Neuronal stem cell (in vitro differentiated cells): ENCODE measurements around the gene HOXA2.

Source experiments
- DNase-seq: peaks from one replicate; pipeline ENCODE4 v3.0.0-alpha.2; 2013; ENCODE audit warnings: low spot score
- H2AFZ ChIP-seq: one replicate; pipeline ENCODE4 v1.6.1; 2013; ENCODE audit warnings: mild to moderate bottlenecking, low read length, inconsistent platforms
- H2AK5ac ChIP-seq: 2 replicates; pipeline ENCODE4 v1.6.1; 2013; ENCODE audit warnings: low read depth, mild to moderate bottlenecking, inconsistent platforms, low read length, moderate library complexity, mixed read lengths
- H2BK120ac ChIP-seq: 2 replicates; pipeline ENCODE4 v1.6.1; 2013; ENCODE audit warnings: low read depth, mild to moderate bottlenecking, inconsistent platforms, low read length, moderate library complexity, mixed read lengths
- H2BK12ac ChIP-seq: one replicate; pipeline ENCODE4 v1.6.1; 2013; ENCODE audit warnings: low read length, inconsistent platforms
- H2BK15ac ChIP-seq: 2 replicates; pipeline ENCODE4 v1.6.1; 2013; ENCODE audit warnings: mild to moderate bottlenecking, low read length, inconsistent platforms, mixed read lengths
- H2BK5ac ChIP-seq: one replicate; pipeline ENCODE4 v1.6.1; 2013; ENCODE audit warnings: inconsistent platforms, mild to moderate bottlenecking, low read length, moderate library complexity
- H3K14ac ChIP-seq: one replicate; pipeline ENCODE4 v1.6.1; 2013; ENCODE audit warnings: low read length, inconsistent platforms
- H3K18ac ChIP-seq: 2 replicates; pipeline ENCODE4 v1.6.1; 2013; ENCODE audit warnings: low read length, inconsistent platforms
- H3K23ac ChIP-seq: 2 replicates; pipeline ENCODE4 v1.6.1; 2013; ENCODE audit warnings: low read depth, mild to moderate bottlenecking, mixed read lengths, low read length, inconsistent platforms; ENCODE audit not compliant: poor library complexity
- H3K27ac ChIP-seq: replicated peaks from 3 replicates; pipeline ENCODE4 v1.5.1; 2013; ENCODE audit warnings: low read length, inconsistent platforms
- H3K27me3 ChIP-seq, 3 experiments: 2 replicates each; pipeline ENCODE4 v1.6.1; 2013; ENCODE audit warnings: low read length in 3 of 3, mild to moderate bottlenecking in 2 of 3, inconsistent platforms in 1 of 3, low read depth in 1 of 3, mixed read lengths in 1 of 3, moderate library complexity in 1 of 3; ENCODE audit not compliant: control insufficient read depth in 3 of 3, insufficient read depth in 3 of 3
- H3K36me3 ChIP-seq, 2 donors: replicated peaks in 1 of 2; 2 replicates each; pipeline ENCODE4 v1.6.1; 2013; ENCODE audit warnings: low read length in 2 of 2; ENCODE audit not compliant: control insufficient read depth in 2 of 2, insufficient read depth in 2 of 2
- H3K4ac ChIP-seq: 2 replicates; pipeline ENCODE4 v1.6.1; 2013; ENCODE audit warnings: inconsistent platforms, mild to moderate bottlenecking, low read length, moderate library complexity
- H3K4me1 ChIP-seq, 2 donors: 1 replicate in 1 of 2; 2 replicates in 1 of 2; pipeline ENCODE4 v1.6.1; 2013; ENCODE audit warnings: low read length in 2 of 2, low read depth in 1 of 2; ENCODE audit not compliant: control insufficient read depth in 2 of 2, insufficient read depth in 1 of 2
- H3K4me2 ChIP-seq: one replicate; pipeline ENCODE4 v1.6.1; 2013; ENCODE audit warnings: mild to moderate bottlenecking, low read length, inconsistent platforms; ENCODE audit not compliant: insufficient read depth, poor library complexity, severe bottlenecking
- H3K4me3 ChIP-seq, 2 donors: 2 replicates each; pipeline ENCODE4 v1.5.1; 2013; ENCODE audit warnings: low read length in 2 of 2, mild to moderate bottlenecking in 2 of 2, inconsistent platforms in 1 of 2, moderate library complexity in 1 of 2
- H3K79me1 ChIP-seq: one replicate; pipeline ENCODE4 v1.6.1; 2013; ENCODE audit warnings: low read depth, mild to moderate bottlenecking, inconsistent platforms, low read length, moderate library complexity
- H3K9ac ChIP-seq: one replicate; pipeline ENCODE4 v1.6.1; 2013; ENCODE audit warnings: mild to moderate bottlenecking, low read depth, low read length, inconsistent platforms; ENCODE audit not compliant: poor library complexity
- H3K9me3 ChIP-seq, 2 donors: replicated peaks in 1 of 2; 2 replicates each; pipeline versions ENCODE3 to v1.6.1; 2013; ENCODE audit warnings: low read length in 2 of 2, mild to moderate bottlenecking in 2 of 2, inconsistent platforms in 1 of 2, low read depth in 1 of 2, mixed read lengths in 1 of 2, moderate library complexity in 1 of 2; ENCODE audit not compliant: control insufficient read depth in 2 of 2, insufficient read depth in 1 of 2
- H4K8ac ChIP-seq: one replicate; pipeline ENCODE4 v1.6.1; 2013; ENCODE audit warnings: low read depth, mild to moderate bottlenecking, inconsistent platforms, low read length, moderate library complexity
- H4K91ac ChIP-seq: one replicate; pipeline ENCODE4 v1.6.1; 2013; ENCODE audit warnings: low read length, low read depth, mild to moderate bottlenecking, inconsistent platforms; ENCODE audit not compliant: poor library complexity
- WGBS, 2 donors: extraction: QIAGEN DNeasy Blood & Tissue Kit; methylation state at CpG; one replicate each; pipeline ENCODE4 v1.1.7; 2013; ENCODE audit warnings: missing lambda C conversion rate in 2 of 2, mixed read lengths in 1 of 2; ENCODE audit not compliant: insufficient read length in 2 of 2, insufficient replicate concordance in 1 of 2; ENCODE audit errors: extremely low coverage in 2 of 2; 5-methylcytosine and 5-hydroxymethylcytosine counted together

The HOXA2 gene

DNA sequence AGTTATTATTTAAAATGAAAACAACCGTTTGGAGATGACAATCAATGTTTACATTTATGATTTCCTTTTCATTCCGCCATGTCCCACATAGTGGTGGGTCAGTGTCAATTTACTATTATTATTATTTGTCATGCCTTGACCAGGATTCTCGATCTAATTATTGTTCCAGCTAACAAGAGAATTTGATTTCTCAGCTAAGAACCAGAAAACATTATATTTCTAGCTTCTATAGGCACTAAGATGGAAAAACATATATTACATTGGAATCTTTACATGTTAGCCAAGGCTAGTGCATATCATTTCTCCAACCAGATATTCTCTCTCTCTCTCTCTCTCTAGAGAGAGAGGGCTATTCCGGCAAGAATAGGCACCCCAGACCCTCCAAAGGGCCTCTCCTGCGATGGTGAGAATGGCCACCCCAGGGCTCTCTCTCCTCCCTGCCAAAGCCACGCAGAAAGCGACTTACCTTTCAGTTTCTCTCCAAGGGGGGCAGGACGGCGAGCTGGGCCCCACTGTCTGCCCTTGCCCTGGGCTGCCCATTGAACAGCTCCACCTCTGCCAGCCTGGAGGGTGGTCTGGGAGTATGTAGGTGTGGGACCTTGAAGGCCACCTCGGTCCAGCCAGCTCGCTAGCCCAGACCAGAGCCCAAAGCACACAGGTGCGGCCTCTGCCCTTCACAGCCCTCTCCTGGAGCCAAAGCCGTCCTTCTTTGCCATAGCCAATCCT, 47.5 kb upstream of the HOXA2 start:
- Histone ChIP-seq H3K4me3 (peak overlapping the region in 1 of 2 donors; percentile 32), H4K91ac (no peak overlapping the region), H3K79me1 (no peaks in the 10 kb centered on the region), H3K4me1 (no peaks in the 10 kb centered on the region), H3K4me2 (no peak overlapping the region), H4K8ac (no peak overlapping the region), H3K9ac (no peak overlapping the region), H3K4ac (no peak overlapping the region), H3K14ac (no peak overlapping the region), H2BK12ac (no peak overlapping the region), H3K23ac (peak overlapping the region; percentile 73), H2BK120ac (no peak overlapping the region), H3K36me3 (no peaks in the 10 kb centered on the region), H3K27me3 (peaks cover 78 to 99% (median 99%) of the 10 kb centered on the region in 3 experiments), H2AK5ac (no peak overlapping the region), H3K18ac (no peak overlapping the region), H2BK5ac (no peak overlapping the region), H2BK15ac (no peak overlapping the region), H2AFZ (peak overlapping the region; percentile 86), H3K9me3 (peaks cover 3 to 32% of the 10 kb centered on the region in 2 donors), H3K27ac (no peak overlapping the region)
- no peak for DNase-seq
- WGBS, 2 donors, result no CpG with 5 or more reads among the region's 13 CpGs

DNA sequence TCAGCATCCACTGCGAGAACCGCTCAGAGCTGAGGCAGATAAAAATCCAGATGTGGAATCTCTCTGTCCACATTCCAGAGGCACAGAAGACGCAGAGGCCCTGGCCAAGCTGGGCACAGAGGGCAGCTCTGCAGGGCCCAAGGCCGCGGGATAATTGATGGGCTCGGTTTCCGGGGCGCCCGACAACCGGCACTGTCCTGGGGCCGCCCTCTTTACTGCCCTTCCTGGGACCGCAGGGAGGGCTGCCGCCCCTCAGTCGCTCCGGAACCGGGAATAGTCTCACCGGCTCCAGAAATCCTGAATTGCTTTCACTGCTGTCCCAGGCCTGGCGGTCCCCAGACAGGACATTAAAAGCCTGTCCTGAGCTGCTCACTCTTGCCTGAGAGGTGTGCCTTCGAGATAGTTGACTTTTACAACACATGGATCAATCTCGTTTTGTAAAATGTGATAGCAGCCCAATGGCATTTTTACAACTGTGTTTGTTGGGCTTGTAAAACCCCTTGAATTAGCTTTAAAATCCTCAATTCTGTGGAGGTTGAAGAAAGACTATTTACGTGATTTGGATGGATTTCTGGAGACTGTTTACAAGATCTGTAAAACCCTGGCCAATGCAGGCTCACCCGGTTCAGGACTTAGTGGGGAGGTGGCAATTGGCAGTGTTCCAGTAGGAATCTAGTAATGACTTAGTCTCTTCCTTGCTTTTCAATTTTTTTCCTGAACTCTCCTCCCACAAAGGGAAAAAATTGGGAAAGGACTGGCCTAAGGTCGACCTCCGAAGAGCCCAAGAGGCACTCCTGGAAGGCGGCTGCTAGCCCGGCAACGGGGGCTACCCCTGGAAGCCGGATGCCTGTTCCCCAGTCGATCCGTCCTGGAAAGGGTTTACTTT, 46.5 kb upstream of the HOXA2 start:
- no peak for DNase-seq
- Histone ChIP-seq H3K9ac (no peak overlapping the region), H3K14ac (peak overlapping the region; percentile 27), H3K4me2 (no peak overlapping the region), H2BK12ac (no peak overlapping the region), H3K27me3 (peaks cover 75 to 99% (median 99%) of the 10 kb centered on the region in 3 experiments), H3K4me3 (no peak overlapping the region), H4K8ac (peak overlapping the region; percentile 1), H3K36me3 (no peaks in the 10 kb centered on the region), H3K79me1 (no peaks in the 10 kb centered on the region), H3K9me3 (peaks cover 3 to 34% of the 10 kb centered on the region in 2 donors), H3K27ac (no peak overlapping the region), H2BK15ac (no peak overlapping the region), H2BK120ac (no peak overlapping the region), H3K18ac (no peak overlapping the region), H4K91ac (no peak overlapping the region), H3K4ac (no peak overlapping the region), H3K4me1 (no peaks in the 10 kb centered on the region), H3K23ac (no peak overlapping the region), H2AFZ (no peak overlapping the region), H2BK5ac (no peak overlapping the region), H2AK5ac (no peak overlapping the region)
- WGBS, 2 donors, result no CpG with 5 or more reads among the region's 30 CpGs

DNA sequence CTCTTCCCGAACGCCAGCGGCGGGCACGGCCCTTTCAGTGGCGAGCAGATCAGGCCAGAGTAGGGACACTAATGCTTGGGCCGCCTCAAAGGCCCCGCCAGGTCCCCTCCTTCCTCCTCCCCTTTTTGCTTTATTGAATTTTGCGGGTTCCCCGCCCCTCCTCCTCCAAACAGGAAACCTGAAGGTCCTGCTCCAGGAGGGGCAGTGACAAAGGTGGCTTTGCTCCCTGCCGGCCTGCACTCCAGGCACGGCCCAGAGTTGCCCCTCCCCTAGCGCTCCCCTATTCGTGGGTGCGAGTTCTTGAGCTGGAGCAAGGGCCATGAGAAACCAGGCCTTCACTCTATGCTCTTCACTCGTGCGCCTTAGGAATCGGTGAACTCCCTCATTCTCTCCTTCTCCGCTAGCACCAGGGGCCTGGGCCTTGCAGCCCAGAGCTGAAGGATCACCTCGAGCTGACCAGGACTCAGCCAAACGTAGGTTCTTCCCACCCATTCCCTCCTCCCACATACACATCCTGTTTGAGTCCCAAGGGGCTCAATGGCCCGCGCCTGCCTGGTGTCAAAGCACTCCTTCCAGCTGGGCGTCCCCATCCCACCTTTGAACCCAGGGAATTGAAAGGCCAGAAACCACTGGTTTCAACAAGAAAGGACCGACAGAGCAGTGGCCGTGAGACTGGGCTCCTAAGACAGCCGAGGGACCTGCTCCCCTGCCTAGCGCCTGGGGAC, 45.7 kb upstream of the HOXA2 start:
- no peak overlapping the region for H2BK15ac ChIP-seq
- no peak overlapping the region for H3K18ac ChIP-seq
- peak overlapping the region; percentile 1 for H4K8ac ChIP-seq
- no peak overlapping the region for H2BK120ac ChIP-seq
- no peak overlapping the region for H2BK5ac ChIP-seq
- no peak overlapping the region for H3K4ac ChIP-seq
- H2AK5ac ChIP-seq, result no peak overlapping the region
- no peak overlapping the region for H3K4me2 ChIP-seq
- WGBS, 2 donors, result no CpG with 5 or more reads among the region's 28 CpGs
- no peak overlapping the region for H2AFZ ChIP-seq
- peaks cover 72 to 99% (median 99%) of the 10 kb centered on the region in 3 experiments for H3K27me3 ChIP-seq
- no peak overlapping the region for H3K4me3 ChIP-seq
- no peaks in the 10 kb centered on the region for H3K36me3 ChIP-seq
- DNase-seq, result no peak
- no peak overlapping the region for H2BK12ac ChIP-seq
- no peak overlapping the region for H3K9ac ChIP-seq
- no peaks in the 10 kb centered on the region for H3K79me1 ChIP-seq
- no peak overlapping the region for H3K23ac ChIP-seq
- H3K4me1 ChIP-seq, result no peaks in the 10 kb centered on the region
- no peak overlapping the region for H4K91ac ChIP-seq
- no peak overlapping the region for H3K27ac ChIP-seq
- H3K14ac ChIP-seq, result peak overlapping the region; percentile 27
- H3K9me3 ChIP-seq, result peaks cover 3 to 32% of the 10 kb centered on the region in 2 donors
